ENCODE results near the gene JAZF1.

DNA sequence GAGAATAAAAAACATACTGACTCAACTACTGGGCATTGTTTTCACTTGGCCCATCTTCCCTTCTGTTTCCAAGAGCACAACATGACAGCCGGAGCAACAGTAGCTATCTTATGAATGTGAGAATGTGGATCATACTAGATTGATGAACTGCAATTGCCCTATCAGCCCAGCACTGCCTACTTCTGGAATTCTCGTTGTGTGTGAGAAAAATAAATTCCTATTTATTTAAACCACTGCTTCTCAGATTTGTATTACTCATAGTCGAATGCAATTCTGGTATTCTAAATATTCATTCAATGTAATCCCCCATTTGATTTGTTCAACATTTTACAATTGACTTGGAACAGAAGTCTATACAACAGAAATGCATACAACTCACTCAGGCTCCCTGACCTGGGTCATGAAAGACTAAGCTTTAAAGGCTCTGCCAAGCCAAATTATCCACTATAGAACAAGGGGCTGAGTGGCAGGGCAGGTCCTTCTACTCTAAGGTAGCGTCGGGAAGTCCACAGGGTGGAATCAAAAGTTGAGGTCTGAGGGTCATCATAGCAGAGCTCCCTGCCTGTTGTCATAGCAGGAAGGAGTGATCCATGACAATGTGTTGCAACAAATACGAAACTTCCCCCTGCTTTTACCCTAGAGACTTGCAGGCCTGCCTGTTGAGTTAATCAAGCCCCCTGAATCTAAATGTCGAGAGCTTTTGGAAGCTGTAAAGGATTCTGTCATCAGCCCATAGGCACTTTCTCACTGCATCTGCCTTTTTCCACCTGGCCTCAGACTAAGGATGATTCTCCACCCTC is 12.4 kb upstream of the JAZF1 start:
- TF ChIP-seq CTCF (IDR thresholded peaks at IDR 0.05; ENCODE audit: low read length) (no peak), EZH2 (IDR thresholded peaks at IDR 0.05; ENCODE audit: borderline replicate concordance, low read length) (no peak)

Data from OCI-LY1 (cell line).